Activated naive CD4-positive, alpha-beta T cell treated with anti-CD3 and anti-CD28 coated beads, Interleukin-2, amount 50 U/mL, for 72 hours (primary cell): ENCODE results near the gene STMN3. TPM values are rescaled to one million over a fixed set of nuclear protein-coding genes. Genes with fewer than 3 reads are reported as not detected.
"Not testable (repeated sequence)": the region's sequence is repeated elsewhere in the genome, so short reads cannot be mapped to it uniquely, and the experiment has no call there.

ENCODE experiments used
- ATAC-seq, 2 donors: fragments of 150-1000 bp; cut with Tn5 transposase; 2 replicates each; pipeline ENCODE4 v1.10.0; 2021; ENCODE audit warnings: mild to moderate bottlenecking in 2 of 2, moderate library complexity in 2 of 2
- DNase-seq, 2 donors: peaks; one replicate each; pipeline ENCODE4 v3.0.0; 2021 to 2022; ENCODE audit warnings: low spot score in 2 of 2
- H3K27ac Mint-ChIP-seq, 2 donors: one replicate each; pipeline ENCODE4 v1.8.0; 2022; ENCODE audit warnings: mild to moderate bottlenecking in 2 of 2, mixed read lengths in 2 of 2
- H3K36me3 Mint-ChIP-seq, 2 donors: one replicate each; pipeline ENCODE4 v1.8.0; 2022; ENCODE audit warnings: mixed read lengths in 2 of 2
- H3K9me3 Mint-ChIP-seq, 2 donors: one replicate each; pipeline ENCODE4 v1.8.0; 2022; ENCODE audit warnings: mixed read lengths in 2 of 2
- total RNA-seq, 2 donors: library from RNA; stranded (reverse); gene quantifications; one replicate each; pipeline ENCODE4 v1.2.3, GENCODE V29; 2022

The STMN3 gene
- total RNA-seq, 2 donors from 2014 or later: 13.8 to 19.5 TPM

GRCh38 chr20:63665708-63666107 is 12.5 kb upstream of the STMN3 start:
- H3K27ac Mint-ChIP-seq: no peak overlapping the region
- ATAC-seq: no peak
- no peaks in the 10 kb centered on the region for H3K9me3 Mint-ChIP-seq
- peaks cover 0 to 6% of the 10 kb centered on the region in 2 donors for H3K36me3 Mint-ChIP-seq
- no peak for DNase-seq

- DNase-seq: no peak
- no peak for ATAC-seq
- peaks cover 0 to 6% of the 10 kb centered on the region in 2 donors for H3K36me3 Mint-ChIP-seq
- H3K27ac Mint-ChIP-seq: peak overlapping the region in 1 of 2 donors; percentile 50
- no peaks in the 10 kb centered on the region for H3K9me3 Mint-ChIP-seq
These were observed 11.8 kb upstream of the STMN3 start for GRCh38 chr20:63664861-63665594.

DNA sequence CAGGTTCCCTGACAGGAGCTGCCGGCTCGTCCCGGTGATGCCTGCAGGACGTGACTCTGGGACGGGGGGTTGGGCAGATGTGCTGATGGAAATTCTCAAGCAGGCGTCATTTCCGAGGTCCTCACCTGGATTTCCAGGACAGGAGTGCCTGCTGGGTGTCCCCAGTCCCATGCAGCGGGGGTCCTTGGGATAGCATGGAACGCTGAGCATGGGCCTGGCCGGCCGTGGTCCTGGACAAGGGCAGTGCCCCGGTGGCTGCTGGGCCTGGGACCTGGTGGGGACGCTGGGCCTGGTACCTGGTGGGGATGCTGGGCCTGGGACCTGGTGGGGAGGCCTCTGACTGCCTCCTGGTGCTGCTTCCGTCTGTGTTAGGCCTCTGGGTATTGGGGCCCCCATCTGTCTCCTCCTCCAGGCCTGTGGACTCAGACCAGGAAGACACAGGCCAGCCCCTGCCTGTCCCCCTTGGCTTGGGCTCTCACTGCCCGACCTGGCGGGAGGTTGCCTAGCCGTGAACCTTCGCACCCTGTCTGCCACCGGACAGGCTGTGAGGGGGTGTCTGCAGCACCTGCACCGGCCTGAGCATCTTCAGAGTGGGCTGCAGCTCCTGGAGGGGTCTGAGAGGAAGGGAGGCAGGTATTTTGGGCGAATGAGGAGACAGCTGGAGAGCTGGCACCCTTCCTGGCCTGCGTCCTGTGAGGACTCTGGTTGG is 11.1 kb upstream of the STMN3 start:
- no peaks in the 10 kb centered on the region for H3K9me3 Mint-ChIP-seq
- DNase-seq (no peak), ATAC-seq (no peak)
- H3K27ac Mint-ChIP-seq: no peak overlapping the region
- peaks cover 3 to 6% of the 10 kb centered on the region in 2 donors for H3K36me3 Mint-ChIP-seq

- H3K27ac Mint-ChIP-seq: no peak overlapping the region
- no peak for ATAC-seq
- DNase-seq: no peak
- H3K36me3 Mint-ChIP-seq: peaks cover 9 to 11% of the 10 kb centered on the region in 2 donors
- H3K9me3 Mint-ChIP-seq: no peaks in the 10 kb centered on the region
These were observed 10.3 kb upstream of the STMN3 start for GRCh38 chr20:63663332-63664066.

- ATAC-seq: no peak
- no peak for DNase-seq
- no peak overlapping the region for H3K27ac Mint-ChIP-seq
- H3K9me3 Mint-ChIP-seq: no peaks in the 10 kb centered on the region
- peaks cover 7 to 18% of the 10 kb centered on the region in 2 donors for H3K36me3 Mint-ChIP-seq
These were observed 9.6 kb upstream of the STMN3 start for GRCh38 chr20:63662813-63663189.

DNA sequence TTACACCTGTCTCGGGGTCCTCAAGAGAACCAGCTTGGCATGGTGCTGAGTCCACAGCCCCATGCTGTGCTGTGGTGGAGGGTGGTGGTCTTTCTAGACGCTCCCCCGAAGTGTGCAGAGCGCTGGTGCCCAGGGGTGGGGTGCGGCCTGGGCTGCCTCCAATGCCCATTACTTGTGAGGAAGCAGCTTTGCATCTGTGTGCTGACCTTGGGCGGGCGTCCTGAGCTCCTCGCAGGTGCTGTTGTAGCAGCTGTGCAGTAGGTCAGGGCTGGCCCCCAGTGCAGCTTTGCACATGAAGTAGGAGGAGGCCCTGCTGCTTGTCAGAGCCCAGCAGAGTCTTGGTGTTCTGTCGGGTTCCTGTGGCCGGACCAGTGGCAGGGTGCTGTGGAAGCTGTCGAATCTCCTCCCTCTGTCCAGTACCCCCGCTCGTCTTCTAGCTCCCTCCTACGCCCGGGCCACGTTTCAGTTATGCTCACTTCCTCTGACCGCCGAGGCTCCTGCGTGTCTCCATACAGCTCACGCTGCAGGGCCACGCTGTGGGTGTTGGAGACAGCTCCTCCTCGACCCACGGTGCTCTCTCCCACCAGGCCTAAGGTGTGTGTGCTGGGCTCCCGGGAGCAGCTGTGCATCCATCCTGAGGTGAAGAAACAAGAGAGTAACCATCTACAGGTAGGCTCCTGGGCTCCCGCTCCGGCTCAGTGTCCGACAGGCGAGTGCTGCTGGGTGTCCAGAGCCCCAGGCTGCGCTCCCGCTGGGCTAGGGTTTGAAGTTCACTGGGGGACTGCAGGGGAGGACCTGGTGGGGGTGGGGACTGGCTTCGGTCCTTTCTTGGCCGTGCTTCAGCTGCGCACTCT is 9.0 kb upstream of the STMN3 start:
- Mint-ChIP-seq H3K36me3 (peaks cover 7 to 22% of the 10 kb centered on the region in 2 donors), H3K27ac (peak overlapping the region in 1 of 2 donors; percentile 50), H3K9me3 (no peaks in the 10 kb centered on the region)
- DNase-seq: no peak
- ATAC-seq: no peak

GRCh38 chr20:63661108-63661507 is 7.9 kb upstream of the STMN3 start:
- Mint-ChIP-seq H3K27ac (no peak overlapping the region), H3K36me3 (peaks cover 7 to 22% of the 10 kb centered on the region in 2 donors), H3K9me3 (no peaks in the 10 kb centered on the region)
- ATAC-seq (no peak), DNase-seq (no peak)

GRCh38 chr20:63660622-63661021 is 7.4 kb upstream of the STMN3 start:
- no peak for DNase-seq
- Mint-ChIP-seq H3K27ac (no peak overlapping the region), H3K36me3 (peaks cover 7 to 22% of the 10 kb centered on the region in 2 donors), H3K9me3 (no peaks in the 10 kb centered on the region)
- no peak for ATAC-seq

DNA sequence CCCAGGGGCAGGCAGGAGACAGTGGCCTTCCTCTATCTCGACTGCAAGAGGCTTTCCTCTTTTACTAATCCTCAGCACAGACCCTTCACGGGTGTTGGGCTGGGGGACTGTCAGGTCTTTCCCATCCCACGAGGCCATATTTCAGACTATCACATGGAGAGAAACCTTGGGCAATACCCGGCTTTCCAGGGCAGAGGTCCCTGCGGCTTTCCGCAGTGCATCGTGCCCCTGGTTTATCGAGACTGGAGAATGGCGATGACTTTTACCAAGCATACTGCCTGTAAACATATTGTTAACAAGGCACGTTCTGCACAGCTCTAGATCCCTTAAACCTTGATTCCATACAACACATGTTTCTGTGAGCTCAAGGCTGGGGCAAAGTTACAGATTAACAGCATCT is 7.0 kb upstream of the STMN3 start:
- ATAC-seq: not testable (repeated sequence)

DNA sequence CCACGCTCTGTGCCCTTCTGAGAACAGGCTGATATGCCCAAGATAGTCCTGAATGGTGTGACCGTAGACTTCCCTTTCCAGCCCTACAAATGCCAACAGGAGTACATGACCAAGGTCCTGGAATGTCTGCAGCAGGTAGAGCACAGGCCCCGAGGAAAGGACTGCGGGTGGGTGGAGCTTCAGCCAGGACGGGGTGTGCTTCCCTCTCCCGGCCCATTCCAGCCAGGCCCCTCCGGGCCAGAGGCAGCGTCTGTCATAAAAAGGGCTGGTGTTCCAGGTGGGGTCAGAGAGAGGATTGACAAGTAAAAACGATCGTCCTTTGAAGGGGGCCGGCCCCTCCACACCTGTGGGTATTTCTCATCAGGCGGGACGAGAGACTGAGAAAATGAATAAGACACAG is 6.1 kb upstream of the STMN3 start:
- Mint-ChIP-seq H3K36me3 (peaks cover 7 to 22% of the 10 kb centered on the region in 2 donors), H3K9me3 (no peaks in the 10 kb centered on the region), H3K27ac (peak overlapping the region; percentile 68 to 93)
- DNase-seq: no peak
- no peak for ATAC-seq

More for the DNA sequence above, 7.0 kb upstream of the STMN3 start:
- not testable (repeated sequence) for H3K27ac Mint-ChIP-seq, H3K9me3 Mint-ChIP-seq, DNase-seq
- peaks cover 7 to 22% of the 10 kb centered on the region in 2 donors for H3K36me3 Mint-ChIP-seq

- Mint-ChIP-seq H3K9me3 (no peaks in the 10 kb centered on the region), H3K36me3 (peaks cover 7 to 22% of the 10 kb centered on the region in 2 donors), H3K27ac (peak overlapping the region; percentile 93 to 97)
- DNase-seq (no peak), ATAC-seq (peak; percentile 20 to 28)
These were observed 5.5 kb upstream of the STMN3 start for GRCh38 chr20:63658749-63659187.

DNA sequence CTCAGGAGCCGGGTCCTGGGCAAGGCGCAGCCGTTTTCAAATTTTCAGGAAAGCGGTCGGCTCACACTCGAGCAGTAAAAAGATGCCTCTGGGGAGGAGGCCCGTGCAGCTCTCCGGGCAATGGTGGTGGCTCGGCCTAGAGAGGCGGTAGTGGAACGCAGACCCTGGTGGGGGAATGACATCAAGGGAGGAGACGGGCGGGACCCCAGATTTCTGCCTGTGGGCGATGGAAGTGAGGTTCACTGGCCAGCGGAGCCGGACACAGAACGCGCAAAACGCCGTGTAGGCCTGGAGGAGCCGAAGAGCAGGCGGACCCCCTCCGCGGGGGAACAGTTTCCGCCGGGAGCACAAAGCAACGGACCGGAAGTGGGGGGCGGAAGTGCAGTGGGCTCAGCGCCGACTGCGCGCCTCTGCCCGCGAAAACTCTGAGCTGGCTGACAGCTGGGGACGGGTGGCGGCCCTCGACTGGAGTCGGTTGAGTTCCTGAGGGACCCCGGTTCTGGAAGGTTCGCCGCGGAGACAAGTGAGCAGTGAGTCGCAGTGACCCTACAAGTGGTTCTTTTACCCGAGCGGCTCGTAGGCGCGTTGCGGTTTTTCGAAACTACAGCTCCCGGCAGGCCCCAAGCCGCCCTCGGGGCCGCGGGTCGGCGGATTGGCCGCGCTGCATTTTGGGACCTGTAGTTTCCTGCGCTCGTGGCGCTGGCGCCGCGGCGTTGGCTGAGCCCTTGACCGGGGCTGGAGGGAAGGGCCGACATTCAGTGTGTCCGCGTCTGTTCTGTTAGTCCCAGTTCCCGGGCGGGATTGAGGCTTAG is 4.9 kb upstream of the STMN3 start, which contains the start of gene RTEL1:
Gene RTEL1 (plus strand): TSS at position 376 of the 812 bp plus-strand sequence. CDS start 1,091 bp downstream, outside the sequence.
- peak; percentile 91 to 96 for DNase-seq
- ATAC-seq: peak; percentile 84 to 88
- Mint-ChIP-seq H3K36me3 (peaks cover 7 to 22% of the 10 kb centered on the region in 2 donors), H3K9me3 (no peaks in the 10 kb centered on the region), H3K27ac (peak within 1 kb of the TSS; percentile 93 to 97)

GRCh38 chr20:63657260-63657936 is 4.2 kb upstream of the STMN3 start:
- DNase-seq (no peak), ATAC-seq (no peak)
- peaks cover 7 to 22% of the 10 kb centered on the region in 2 donors for H3K36me3 Mint-ChIP-seq
- H3K9me3 Mint-ChIP-seq: no peaks in the 10 kb centered on the region
- H3K27ac Mint-ChIP-seq: peak overlapping the region; percentile 93 to 97

DNA sequence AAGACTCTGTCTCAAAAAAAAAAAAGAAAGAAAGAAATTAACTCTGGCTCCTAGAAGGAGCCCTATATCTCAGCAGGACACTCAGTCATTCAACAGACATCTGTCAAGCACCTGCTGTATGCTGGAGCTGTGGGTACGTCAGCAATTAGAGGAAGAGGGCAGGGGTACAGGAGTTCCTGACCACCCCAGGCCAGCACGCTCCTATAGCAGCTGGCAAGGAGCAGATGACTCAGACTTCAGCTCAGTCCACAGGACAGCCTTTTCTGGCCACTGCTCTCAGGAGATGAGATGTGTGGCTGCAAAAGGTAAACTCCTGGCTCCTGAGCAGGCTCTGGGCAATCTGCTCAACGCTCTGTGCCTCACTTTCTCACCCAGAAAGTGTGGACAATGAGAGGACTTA is 3.2 kb upstream of the STMN3 start:
- Mint-ChIP-seq H3K9me3 (no peaks in the 10 kb centered on the region), H3K36me3 (peaks cover 7 to 22% of the 10 kb centered on the region in 2 donors), H3K27ac (peak overlapping the region in 1 of 2 donors; percentile 93)
- ATAC-seq (no peak), DNase-seq (no peak)

- Mint-ChIP-seq H3K27ac (no peak overlapping the region), H3K36me3 (peaks cover 7 to 22% of the 10 kb centered on the region in 2 donors), H3K9me3 (no peaks in the 10 kb centered on the region)
- DNase-seq (no peak), ATAC-seq (no peak)
These were observed 2.0 kb upstream of the STMN3 start for GRCh38 chr20:63655249-63655648.
